ENCODE results near the gene PSD4.
A peak's percentile ranks its signal among the peaks of the same experiment; 100 is the strongest.

Gene PSD4

DNA sequence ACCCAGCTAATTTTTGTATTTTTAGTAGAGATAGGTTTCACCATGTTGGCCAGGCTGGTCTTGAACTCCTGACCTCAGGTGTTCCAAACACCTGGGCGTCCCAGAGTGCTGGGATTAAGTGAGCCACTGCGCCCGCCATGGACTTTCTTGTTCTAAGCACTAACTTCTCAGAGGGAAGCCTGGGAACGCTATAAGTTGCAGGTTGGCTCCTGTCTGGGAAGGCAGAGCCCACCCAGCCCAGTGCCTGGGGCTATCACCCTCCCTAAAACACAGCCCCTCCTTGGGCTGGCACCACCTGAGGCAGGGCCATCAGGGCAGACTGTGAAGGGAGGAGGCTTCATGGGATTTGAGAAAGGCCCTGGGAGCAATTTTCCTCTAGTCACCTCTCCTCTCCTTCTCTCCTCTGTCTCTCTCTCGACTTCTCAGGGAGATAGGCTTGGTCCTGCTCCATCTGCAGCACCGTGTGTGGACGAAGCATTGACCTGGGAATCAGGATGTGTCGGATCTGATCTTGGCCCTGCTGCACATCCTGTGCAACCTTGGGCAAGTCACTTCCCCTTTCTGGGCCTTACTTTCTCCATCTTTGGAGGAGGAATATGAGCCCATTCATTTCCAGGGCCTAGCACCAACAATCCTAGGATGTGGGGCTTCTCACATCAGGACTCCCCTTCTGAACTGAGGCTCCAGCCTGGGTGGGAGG, 10.9 kb downstream of the PSD4 start:
- no peak for DNase-seq (ENCODE audit: low read depth)

DNA sequence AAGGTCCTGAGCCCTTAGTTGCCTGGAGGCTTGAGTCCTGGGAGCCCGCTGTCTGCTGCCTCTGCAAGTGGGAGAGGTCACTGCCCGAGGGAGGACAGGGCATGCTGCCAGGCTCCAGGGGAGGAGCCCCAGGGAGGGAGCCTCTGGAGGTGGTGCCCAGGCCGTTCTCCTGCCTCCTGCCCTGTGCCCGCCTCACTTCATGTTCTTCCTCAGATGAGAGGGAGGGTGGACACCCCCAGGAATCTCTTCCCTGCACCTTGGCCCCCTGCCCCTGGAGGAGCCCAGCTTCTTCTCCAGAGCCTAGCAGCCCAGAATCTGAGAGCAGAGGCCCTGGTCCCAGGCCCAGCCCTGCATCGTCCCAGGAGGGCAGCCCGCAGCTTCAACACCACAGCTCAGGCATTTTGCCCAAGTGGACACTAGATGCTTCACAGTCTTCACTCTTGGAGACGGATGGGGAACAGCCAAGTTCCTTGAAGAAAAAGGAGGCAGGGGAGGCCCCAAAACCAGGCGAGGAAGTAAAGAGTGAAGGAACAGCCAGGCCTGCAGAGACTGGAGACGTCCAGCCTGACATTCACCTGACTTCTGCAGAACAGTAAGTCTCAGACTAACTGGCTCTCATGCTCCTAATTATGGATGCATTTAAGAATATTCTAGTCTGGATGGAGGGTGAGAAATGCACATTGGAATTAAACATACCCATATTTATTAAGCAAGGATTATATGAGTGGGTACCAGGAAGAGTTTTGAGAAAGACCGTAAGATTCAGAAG, 12.1 kb downstream of the PSD4 start:
- no peak for DNase-seq (ENCODE audit: low read depth)

DNA sequence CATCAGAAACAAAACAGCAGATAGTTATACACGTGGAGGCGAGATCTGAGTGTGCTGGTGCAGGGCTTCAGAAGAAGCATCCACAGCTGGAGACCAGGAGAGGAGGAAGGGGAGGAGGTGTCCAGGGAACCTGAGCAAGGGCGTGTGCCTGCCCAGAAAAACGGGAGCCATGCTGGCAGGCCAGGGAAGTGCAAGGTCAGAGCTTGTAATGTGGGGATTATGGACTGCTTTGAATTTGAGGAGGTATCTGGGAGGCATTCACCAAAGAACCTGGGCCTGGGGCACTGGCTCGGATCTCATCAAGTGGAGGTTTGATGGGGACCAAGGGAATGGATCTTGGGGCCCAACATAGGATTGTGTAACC, 12.6 kb downstream of the PSD4 start:
- no peak for DNase-seq (ENCODE audit: low read depth)

DNA sequence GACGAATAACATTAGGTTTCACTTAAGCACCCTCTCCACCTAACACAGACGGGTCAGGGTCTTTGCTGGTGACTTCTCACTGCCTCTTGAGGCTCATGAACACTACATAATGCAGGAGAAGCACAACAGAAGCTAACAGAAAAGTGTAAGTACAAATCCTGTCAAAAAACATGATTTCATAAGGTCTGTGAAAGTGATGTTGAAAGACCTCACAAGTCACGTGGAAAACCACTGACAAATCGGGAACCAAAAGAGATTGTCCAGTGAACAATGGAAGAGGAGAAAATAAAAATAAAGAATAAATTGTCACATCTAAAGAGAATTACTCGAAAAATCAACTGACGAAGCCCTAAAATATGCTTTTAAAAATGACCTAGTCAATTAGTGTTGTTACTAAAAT, 14.0 kb downstream of the PSD4 start:
- peak; percentile 31 for DNase-seq (ENCODE audit: low read depth)

DNA sequence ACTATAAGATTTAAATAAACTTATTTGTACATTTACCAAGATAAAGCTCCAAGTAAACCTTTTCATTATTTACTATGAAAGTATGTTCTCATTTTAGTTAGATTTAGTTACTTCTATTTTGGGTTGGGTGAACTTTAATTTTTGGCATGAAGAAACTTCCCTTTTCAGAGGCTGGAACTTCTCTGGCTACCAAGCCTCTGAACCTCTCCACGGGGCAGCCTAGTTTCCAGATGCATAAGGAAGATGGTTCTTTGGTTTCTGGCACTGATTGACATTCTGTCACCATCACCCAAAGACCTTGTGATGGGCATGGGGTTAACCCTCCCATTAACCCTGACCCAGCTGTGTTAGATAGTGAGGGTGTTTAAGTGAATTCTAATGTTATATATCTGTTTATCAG, 17.1 kb downstream of the PSD4 start:
- DNase-seq (ENCODE audit: low read depth) = no peak

DNA sequence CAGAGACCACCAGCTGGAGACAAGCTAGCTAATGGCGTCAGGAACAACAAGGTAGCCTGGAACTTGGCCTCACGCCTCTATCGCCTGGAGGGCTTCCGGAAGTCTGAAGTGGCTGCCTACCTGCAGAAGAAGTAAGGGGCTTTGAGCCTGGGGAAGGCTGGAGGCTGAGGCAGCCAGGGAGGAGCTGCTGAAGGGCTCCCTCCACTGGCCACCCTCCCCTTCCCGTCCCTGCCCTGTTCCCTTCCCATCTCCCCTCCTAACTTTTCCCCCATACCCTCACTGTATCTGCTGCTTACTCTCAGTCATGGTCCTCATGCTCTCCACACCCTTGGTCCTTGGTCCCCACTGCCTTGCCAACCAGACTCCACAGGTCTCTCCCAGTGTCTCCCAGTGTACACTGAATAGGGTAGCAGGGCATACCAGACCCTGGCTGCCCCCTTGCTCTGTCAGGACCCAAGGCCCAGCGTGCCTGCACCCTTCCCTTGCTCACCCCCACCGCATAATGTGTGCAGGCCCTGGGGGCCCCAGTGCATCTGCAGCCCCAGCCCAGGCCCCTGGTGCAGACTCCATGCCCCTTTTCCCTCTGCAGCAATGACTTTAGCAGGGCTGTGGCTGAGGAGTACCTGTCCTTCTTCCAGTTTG, 18.8 kb downstream of the PSD4 start:
- DNase-seq (ENCODE audit: low read depth) = no peak

DNA sequence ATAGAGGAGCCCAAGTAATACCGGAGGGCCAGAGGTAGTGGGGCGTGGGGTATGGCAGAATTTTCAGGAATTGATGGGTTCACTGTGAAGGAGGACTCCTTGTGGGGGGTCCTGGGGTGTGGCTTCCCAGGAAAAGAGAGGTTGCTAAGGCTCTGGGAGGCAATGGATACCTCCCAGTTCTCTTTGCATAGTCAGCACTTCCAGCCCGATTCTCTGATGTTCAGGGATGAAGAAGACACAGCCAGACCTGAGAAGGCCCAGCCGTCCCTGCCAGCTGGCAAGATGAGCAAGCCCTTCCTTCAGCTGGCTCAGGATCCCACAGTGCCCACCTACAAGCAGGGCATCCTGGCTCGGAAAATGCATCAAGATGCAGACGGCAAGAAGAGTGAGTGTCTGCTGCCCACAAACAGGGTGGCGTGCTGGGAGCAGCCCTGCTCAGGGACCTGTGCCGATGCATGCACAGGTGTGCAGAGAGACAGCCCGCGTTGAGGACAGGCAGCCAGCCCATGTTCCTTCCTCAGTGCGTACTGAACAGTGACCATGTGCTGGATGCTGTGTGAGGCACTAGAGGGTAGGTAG, 22.2 kb downstream of the PSD4 start:
- DNase-seq (ENCODE audit: low read depth) = no peak

DNA sequence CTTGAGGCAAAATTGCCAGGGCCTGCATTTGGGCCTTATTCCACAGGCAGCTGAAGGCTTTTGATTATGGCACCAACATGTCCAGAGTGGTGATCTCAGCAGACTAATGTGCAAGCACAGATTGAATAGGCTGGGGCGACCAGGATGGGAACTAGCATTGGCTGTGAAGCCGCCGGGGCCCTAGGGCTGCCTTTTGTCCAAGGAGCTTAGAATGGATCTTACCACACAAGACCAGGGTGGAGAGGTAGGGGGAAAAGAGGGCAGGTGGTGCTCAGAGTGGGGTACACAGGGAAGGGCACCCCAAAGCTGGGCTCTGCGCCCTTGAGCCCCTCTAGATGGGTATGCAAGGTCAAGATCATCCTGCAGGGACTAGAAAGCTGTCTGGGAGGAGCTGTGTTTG, 23.1 kb downstream of the PSD4 start:
- DNase-seq (ENCODE audit: low read depth) = no peak

DNA sequence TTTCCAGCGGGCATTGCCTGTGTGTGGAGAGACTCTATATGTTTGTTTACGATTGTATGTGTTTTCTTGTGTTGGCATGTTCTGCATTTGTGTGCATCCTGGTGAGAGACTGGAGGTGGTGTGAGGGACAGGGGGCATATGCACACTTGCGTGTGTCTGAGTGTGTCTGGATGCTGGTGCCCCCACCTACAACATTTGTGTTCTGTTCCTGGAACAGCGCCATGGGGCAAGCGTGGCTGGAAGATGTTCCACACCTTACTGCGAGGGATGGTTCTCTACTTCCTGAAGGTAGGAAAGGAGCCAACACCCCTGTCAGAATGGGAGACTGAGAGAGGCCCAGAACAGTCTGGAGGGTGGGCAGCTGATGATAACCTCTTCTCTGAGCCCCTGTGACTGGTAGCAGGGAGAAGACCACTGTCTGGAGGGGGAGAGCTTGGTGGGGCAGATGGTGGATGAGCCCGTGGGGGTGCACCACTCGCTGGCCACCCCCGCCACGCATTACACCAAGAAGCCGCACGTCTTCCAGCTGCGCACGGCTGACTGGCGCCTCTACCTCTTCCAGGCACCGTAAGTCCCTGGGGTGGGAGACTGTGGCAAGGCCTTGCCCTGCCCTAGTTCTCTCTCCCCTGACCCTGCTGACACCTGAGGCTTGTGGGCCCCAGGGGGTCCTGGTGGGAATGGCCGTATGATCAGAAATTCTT, 23.7 kb downstream of the PSD4 start:
- no peak for DNase-seq (ENCODE audit: low read depth)

DNA sequence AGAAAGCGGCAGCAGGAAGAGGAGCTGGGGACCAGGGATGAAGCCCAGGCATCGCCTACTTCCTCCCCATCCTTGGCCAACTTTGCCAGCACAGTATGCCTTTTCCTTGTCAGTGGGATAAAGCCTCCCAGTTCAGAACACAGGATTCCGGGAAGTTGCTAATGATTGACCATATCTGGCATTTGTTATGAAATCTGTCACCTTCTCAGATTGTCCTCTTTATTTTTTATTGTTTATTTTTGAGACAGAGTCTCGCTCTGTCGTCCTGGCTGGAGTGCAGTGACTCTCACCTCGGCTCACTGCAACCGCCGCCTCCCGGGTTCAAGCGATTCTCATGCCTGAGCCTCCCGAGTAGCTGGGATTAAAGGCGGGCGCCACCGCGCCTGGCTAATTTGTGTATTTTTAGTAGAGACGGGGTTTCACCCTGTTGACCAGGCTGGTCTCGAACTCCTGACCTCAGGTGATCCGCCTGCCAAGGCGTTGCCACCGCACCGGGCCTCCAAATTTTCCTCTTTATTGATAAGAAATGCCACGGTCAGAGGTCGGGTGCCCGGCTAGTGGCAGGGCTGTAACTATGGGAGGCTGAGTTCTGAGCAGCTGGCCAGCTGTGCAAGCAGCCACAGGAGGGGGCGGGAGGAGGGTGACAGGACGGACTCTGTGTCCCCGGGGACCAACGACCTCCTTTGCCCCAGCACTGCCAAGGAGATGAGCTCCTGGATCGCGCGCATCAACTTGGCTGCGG, 24.4 kb downstream of the PSD4 start:
- no peak for DNase-seq (ENCODE audit: low read depth)

DNA sequence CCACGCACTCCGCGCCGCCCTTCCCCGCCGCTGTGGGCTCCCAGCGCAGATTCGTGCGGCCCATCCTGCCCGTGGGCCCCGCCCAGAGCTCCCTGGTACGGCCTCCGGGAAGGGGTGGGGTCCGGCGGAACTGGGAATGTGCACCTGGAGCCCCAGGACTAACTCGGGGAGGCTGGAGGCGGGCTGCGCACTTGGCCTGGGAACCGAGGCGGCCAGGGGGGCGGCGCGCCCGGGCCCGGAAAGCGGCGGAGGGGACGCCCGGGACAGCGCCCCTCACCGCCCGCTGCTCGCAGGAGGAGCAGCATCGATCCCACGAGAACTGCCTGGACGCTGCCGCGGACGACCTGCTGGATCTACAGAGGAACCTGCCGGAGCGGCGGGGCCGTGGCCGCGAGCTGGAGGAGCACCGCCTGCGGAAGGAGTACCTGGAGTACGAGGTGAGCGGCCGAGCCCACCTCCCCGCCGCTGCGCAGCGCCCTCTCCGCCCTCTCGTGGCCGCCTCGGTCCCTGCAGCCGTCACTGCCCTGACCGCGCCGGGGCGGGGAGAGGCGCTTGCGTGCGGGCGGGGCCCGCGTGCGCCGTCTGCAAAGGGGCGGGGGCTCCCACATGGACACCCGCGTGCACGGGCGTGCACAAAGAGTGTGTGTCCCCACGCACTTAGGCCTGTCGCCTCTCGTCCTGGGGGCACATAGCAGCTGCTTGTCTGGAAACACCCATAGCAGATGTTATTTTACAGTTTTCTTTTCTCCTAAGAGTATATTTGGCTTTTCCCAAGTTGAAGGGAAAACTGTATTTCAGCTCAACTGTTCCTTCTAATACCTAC, 25.2 kb downstream of the PSD4 start:
- DNase-seq (ENCODE audit: low read depth) = peak; percentile 48

DNA sequence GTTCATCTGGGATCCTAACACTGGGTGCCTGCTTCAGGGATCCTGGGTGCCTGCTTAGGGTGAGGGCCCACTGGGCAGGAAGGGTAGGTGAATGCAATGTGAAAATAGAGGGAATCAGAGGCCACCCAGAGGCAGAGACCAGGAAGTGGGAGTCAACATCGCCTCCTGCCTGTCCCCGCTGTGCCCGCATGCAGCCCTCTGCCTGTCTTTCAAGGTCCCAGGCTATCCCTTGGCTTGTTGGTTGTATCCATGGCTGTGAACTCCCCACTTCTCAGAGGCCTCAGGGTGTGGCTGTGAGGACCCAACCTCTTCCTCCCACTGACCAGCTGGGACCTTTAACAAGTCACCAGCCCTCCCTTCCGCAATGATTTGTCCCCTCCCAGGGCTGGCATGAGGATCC, 26.5 kb downstream of the PSD4 start:
- no peak for DNase-seq (ENCODE audit: low read depth)

DNA sequence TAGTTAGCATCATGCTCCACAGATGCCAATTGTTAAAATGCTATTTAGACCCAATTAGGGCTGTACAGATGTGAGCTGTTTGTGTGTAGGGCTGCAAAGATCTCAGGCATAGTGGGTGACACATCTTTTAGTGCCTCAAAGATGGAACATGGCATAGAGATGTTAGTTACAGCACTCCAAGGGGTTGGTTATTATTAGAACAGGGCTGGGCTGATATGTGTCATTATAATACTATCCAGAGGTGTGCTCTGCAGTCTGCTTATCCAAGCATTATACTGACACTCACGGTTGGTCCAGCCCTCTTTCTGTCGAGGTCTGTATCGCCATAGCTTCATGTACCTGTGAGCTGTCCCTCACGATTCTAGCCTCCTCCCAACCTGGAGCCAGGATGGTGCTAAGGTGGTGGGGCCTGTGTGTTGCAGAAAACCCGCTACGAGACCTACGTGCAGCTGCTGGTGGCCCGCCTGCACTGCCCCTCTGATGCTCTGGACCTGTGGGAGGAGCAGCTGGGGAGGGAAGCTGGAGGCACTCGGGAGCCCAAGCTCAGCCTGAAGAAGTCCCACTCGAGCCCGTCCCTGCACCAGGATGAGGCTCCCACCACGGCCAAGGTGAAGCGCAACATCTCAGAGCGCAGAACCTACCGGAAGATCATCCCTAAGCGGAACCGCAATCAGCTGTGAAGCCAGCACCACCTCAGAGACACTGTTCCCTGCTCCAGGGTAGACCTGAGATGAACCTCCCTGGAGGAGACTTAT, 27.1 kb downstream of the PSD4 start:
- DNase-seq (ENCODE audit: low read depth) = no peak

DNA sequence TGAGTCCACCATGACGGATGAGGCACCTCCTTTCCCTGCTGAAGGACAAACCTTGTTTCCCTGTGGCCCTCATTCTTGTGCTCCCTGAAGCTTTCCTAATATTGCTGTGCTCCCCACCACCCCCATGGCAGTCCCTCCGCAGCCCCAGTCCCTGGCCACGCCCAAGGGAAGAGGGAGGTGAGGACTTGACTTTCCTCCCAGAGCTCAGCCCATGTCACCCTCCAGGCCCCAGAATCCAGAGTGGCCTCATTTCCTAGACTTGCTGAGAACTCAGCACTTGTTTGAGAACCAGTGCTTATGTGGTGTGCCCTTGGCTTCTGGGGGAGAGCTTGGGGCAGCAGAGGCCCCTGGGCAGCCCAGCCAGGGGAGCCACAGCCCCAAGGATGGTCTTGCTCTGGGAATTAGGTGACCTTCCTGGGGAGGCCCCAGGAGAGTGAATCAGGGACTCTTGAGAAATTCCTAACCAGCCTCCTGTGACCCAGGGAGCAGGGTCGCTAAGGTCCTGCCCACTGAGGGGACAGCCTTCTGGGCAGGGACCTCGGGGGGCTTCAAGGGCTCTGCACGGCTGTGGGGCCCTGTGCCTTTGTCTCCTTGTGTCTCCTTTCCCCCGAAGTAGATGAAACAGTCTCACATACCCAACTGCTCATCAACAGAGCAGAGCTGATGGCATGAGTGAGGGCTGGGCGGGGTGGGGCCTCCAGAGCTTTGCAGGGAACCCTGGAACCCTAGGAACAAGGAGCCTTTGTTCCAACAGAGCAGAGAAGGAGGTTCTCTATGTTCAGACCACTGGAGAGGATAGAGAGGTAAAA, 27.9 kb downstream of the PSD4 start:
- no peak for DNase-seq (ENCODE audit: low read depth)

DNA sequence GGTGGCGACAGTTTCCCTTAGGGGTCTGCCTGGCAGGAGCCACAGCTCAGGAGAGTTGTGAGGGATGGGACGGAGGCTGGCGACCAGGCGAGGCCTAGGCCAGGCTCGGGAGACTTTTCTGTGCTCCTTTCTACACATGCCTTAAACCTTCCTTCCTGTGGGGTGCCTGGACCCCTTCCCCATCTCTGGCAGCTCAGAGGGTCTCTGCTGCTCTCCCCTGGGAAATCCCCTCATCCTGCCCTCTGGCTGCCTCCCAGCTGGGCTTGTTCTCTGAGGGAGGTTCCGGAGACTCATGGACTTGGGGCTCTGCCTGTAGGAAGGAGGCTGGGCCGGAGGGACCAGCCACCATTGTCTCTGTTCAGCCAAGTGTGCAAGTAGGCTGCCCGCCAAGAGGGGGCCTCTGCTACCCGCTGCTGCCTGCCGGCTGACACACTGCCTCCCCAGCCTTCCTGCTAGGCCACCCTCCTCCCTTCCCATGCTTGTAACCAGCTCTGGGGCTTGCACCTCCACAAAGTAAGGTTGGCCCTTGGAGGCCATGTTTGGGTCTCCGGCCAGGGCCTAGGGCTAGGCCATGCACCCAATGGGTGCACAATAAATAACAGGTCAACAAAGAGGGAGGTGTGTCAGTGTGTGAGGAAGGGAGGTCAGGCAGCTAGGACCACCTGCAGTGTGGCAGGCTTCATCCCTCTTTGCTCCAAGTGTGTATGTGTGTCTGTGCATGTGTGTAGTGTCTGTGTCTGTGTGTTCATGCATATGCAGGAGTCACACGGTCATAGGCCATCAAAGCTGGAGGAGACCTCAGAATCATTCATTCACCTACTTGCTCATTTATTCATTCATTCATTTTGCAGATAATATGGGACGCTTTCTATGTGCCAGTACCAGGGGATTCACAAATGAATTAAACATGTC, 28.8 kb downstream of the PSD4 start:
- DNase-seq (ENCODE audit: low read depth) = no peak

DNA sequence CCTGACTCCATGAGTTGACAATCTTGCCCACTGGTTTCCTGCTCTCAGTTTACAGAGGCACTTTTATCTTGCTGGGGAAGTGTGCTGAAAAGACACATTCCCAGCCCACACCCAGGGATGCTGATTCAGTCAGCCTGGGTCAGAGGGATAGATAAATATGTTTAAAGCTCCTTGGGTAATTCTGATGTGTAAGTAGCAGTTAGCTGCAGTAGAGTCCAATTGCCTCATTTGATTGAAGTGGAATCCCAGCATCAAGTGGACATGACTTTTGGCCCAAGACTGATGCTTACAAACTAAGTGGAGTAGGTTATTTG, 29.4 kb downstream of the PSD4 start:
- no peak for DNase-seq (ENCODE audit: low read depth)

DNA sequence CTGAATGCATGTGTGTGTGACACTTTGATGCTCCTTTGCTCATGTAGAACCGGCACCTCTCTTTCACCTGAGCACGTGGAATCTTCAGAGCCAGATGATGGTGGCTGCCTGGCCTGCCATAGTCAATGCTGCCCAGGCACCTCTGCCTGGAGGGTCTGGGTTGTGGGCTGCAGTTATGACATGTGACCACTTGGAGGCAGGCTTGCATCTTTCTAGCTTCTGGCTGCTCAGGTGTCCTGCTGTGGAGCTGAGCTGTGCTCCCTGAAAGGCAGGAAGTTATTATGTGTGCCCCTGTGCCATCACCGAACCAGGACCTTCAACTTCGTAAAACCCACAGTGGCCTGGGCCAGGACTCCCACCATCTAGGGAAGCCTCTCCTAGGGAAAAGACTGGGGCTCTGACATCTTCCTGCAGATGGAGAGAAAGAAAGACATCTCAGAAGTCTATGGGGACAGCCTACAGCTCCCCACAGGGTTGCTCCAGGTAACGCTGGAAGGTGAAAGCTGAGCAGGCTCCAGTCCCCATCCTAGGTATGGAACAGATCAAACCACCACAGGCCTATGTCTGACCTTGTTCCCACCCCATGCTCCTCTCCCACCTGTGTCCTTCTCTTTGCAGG, 30.2 kb downstream of the PSD4 start:
- DNase-seq (ENCODE audit: low read depth) = peak; percentile 57

DNA sequence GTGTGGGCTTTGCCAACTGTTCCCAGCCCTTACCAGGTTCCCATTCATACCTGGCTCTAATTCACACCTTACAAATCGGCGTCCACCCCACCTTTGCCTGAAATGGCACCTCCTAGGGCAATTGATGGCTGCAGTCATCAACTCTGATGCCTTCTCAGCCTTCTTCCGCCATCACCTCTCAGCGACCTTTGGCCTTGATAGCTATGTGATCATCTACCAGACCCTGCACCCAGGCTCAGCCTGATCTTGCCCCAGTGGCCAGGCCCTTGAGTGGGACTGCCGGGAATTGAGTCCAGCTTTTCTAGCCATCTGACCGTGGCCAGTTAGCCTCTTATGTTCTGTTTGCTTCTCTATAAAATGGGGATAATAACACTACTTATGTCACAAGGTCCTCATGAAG, 32.5 kb downstream of the PSD4 start:
- DNase-seq (ENCODE audit: low read depth) = no peak

Measured in amniotic epithelial cell (primary cell).